ENCODE results near the gene PTER. TPM values are rescaled to one million over a fixed set of nuclear protein-coding genes. Genes with fewer than 3 reads are reported as not detected.

Gene PTER, protein sequence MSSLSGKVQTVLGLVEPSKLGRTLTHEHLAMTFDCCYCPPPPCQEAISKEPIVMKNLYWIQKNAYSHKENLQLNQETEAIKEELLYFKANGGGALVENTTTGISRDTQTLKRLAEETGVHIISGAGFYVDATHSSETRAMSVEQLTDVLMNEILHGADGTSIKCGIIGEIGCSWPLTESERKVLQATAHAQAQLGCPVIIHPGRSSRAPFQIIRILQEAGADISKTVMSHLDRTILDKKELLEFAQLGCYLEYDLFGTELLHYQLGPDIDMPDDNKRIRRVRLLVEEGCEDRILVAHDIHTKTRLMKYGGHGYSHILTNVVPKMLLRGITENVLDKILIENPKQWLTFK
- 10 to 100 TPM; 12.8 to 14.1 TPM for total RNA-seq

DNA sequence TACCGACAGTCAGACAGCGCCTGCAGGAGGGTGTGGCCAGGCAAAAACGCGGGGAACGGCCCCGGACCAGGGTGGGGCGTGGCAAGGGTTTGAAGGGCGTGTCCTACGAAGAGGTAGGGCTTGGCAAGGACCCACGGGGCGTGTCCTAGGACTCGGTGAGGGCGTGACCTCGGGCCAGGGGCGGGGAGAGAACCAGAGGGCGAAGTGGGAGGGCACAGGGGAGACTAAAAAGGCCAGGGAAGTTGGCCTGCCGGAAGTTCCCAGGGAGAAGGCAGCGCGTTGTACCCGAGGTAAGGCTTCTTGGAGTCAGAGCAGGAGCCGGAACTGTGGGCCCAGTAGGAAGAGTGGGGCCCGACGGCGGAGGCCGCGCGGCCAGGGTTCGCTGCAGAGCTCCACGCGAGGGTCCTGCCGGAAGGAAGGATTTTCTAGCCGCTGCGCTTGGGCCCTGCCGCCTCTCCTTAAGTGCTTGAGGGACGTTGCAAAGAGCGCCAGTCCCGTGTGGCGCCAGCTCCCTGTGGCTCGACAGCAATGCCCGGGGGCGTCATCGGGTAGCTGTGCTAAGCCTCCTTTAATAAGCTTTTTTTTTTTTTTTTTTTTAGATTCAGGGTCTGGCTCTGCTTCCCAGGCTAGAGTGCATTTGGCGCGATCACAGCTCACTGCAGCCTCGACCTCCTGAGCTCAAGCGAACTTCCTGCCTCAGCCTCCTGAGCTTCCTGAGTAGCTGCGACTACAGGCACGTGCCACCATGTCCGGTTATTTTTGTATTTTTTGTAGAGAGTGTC lies at the start of gene PTER:
Gene PTER, plus strand, starts transcription at position 253 of the 782 bp plus-strand sequence. CDS start 47,375 bp downstream, outside the sequence.
- ChIA-PET CTCF (interaction anchor here (1.3 to 1.5 kb wide), 2 partner anchors 375 to 535 kb away, joined by 4 to 6 read pairs; no protein-coding TSS in a partner anchor), POLR2A (interaction anchor here (0.6 to 1.6 kb wide), 7 partner anchors 28 to 793 kb away, joined by 3 to 9 read pairs (median 3); partner anchors contain the start of gene RSU1)
- peaks cover 44% of the 10 kb centered on the region for H3K4me1 Mint-ChIP-seq (ENCODE audit: low read depth)
- peak; percentile 99 for ATAC-seq
- H3K27me3 Mint-ChIP-seq (ENCODE audit: low read depth): peaks cover 7% of the 10 kb centered on the region
- H3K36me3 Mint-ChIP-seq (ENCODE audit: low read depth): peaks cover 35% of the 10 kb centered on the region
- peak within 1 kb of the TSS; percentile 94 for H3K27ac Mint-ChIP-seq
- no peaks in the 10 kb centered on the region for H3K9me3 Mint-ChIP-seq (ENCODE audit: insufficient read depth)
- H3K4me3 Mint-ChIP-seq: peak within 1 kb of the TSS; percentile 90
- DNase-seq: peak; percentile 99

DNA sequence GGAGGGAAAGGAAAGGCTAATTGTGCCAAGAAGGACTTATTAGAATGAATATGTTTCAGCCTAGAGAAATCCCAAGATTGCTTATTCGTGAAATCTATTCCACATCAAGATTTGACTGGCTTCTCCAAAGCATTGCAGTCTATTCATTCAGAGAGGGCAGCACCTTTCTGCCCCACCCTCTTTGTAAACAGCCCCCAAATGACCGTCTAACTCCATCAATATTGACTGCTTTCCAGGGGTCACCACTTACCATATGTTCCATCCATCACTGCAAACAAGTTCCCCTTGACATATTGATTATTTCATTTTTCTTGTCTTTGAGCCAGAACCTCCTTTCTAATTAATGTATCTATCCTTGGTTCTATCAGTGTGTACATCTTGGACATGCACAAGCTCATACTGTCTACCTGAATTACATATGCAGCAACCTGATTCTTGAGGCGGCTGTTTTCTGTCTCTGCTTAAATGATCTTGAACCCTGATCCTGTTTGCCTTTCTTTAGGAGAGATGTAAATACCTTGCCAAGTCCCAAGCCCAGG lies 44.2 kb upstream of the PTER start:
- CTCF ChIA-PET: no interaction called here
- Mint-ChIP-seq H3K36me3 (ENCODE audit: low read depth) (no peaks in the 10 kb centered on the region), H3K4me3 (no peak overlapping the region), H3K27ac (no peak overlapping the region), H3K9me3 (ENCODE audit: insufficient read depth) (no peaks in the 10 kb centered on the region), H3K27me3 (ENCODE audit: low read depth) (peaks cover 3% of the 10 kb centered on the region), H3K4me1 (ENCODE audit: low read depth) (no peaks in the 10 kb centered on the region)
- ATAC-seq (no peak), DNase-seq (no peak)
- POLR2A ChIA-PET: no interaction called here

DNA sequence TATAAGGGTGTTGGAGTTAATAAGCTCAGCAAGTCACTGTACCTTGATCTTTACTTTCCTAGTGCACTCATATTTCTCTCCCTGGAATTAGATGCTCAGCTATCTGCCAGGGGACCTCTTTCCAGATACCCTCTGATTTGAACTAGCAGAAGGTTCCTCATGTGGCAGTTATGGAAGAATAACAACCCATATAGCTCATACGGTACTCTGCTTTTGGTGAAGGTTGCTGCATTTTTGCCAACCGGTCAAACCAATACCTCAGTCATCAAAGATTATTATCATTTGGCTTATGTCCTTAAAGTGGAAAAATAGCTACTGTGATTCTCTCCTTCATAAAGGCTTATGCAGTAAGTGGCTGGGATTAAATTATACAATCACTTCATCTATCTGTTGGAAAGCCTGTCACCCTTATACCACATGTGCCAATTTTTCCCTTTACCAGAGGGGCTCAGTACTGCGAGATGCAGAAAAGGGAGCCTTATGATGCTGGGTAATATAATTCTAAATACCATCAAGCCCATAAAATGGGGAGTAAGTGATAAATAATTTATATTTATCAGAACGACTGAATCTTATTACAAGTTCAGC lies 43.4 kb upstream of the PTER start:
- ChIA-PET CTCF (no interaction called here), POLR2A (no interaction called here)
- no peaks in the 10 kb centered on the region for H3K4me1 Mint-ChIP-seq (ENCODE audit: low read depth)
- H3K27ac Mint-ChIP-seq: no peak overlapping the region
- DNase-seq (no peak), ATAC-seq (no peak)
- H3K4me3 Mint-ChIP-seq: no peak overlapping the region
- no peaks in the 10 kb centered on the region for H3K9me3 Mint-ChIP-seq (ENCODE audit: insufficient read depth)
- peaks cover 3% of the 10 kb centered on the region for H3K27me3 Mint-ChIP-seq (ENCODE audit: low read depth)
- no peaks in the 10 kb centered on the region for H3K36me3 Mint-ChIP-seq (ENCODE audit: low read depth)

DNA sequence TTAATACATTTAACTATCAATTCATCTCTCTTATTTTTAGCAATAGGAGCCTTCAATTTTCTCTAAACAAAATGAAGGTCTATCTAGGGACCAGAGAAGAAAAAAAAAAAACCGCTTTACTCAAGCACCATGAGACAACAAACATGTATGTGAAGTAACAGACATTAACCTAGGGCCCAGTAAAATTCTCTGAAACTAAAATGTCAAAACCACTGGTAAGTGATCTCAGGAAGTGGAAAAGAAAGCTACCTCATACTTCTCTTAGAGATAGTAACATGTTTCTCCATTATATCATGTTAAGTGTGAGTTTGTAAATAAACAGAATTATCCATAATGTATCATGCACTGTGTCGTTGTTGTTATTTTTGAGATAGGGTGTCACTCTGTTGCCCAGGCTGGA lies 35.4 kb upstream of the PTER start:
- no peak for ATAC-seq
- CTCF ChIA-PET: no interaction called here
- Mint-ChIP-seq H3K9me3 (ENCODE audit: insufficient read depth) (no peaks in the 10 kb centered on the region), H3K36me3 (ENCODE audit: low read depth) (no peaks in the 10 kb centered on the region), H3K4me1 (ENCODE audit: low read depth) (no peaks in the 10 kb centered on the region), H3K27me3 (ENCODE audit: low read depth) (no peaks in the 10 kb centered on the region), H3K4me3 (no peak overlapping the region), H3K27ac (no peak overlapping the region)
- DNase-seq: no peak
- POLR2A ChIA-PET: no interaction called here

DNA sequence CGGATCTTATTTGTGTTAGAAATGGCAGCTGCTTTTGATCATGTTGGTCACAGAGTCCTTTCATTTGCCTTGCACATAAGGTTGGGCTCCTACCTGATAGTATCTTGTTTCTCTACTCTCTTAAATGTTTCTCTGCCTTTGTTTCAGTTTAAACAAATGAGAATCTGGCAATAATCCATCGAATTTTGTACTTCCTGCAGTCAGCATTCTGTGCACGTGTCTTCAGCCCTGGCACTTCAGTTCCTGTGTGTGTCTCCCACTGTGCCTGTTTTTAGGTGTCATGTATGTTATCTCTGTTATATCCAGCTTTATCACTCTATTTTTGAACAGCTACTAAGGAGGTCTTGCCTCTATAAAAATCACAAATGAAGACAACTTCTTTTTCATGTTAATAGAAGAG lies 28.4 kb upstream of the PTER start:
- CTCF ChIA-PET: interaction anchor here (0.6 kb wide), 1 partner anchor 1868 kb away, joined by 3 read pairs; no protein-coding TSS in a partner anchor
- POLR2A ChIA-PET: no interaction called here
- no peak overlapping the region for H3K4me3 Mint-ChIP-seq

DNA sequence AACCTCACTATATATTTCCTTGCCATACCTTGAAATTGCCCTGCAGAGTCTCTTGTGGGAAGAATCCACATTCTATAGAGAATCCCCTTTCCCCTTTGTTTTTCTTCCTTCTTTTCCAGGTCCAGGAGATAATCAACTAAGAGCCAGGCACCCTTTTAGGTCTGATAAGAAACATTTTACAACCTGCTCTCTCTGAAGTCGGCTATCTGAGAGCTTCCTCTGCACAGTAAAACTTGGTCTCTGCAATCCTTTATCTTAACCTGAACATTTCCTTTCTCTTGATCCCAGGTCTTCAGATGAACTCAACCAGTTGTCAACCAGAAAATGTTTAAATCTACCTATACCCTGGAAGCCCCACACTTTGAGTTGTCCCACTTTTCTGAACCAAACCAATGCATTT lies 19.5 kb upstream of the PTER start:
- CTCF ChIA-PET: no interaction called here
- DNase-seq: no peak
- no peak for ATAC-seq
- POLR2A ChIA-PET: no interaction called here
- peaks cover 6% of the 10 kb centered on the region for H3K27me3 Mint-ChIP-seq (ENCODE audit: low read depth)
- H3K36me3 Mint-ChIP-seq (ENCODE audit: low read depth): no peaks in the 10 kb centered on the region
- H3K9me3 Mint-ChIP-seq (ENCODE audit: insufficient read depth): no peaks in the 10 kb centered on the region
- no peaks in the 10 kb centered on the region for H3K4me1 Mint-ChIP-seq (ENCODE audit: low read depth)
- H3K4me3 Mint-ChIP-seq: no peak overlapping the region
- H3K27ac Mint-ChIP-seq: no peak overlapping the region

More for the DNA sequence above, 28.4 kb upstream of the PTER start:
- Mint-ChIP-seq H3K4me1 (ENCODE audit: low read depth) (no peaks in the 10 kb centered on the region), H3K9me3 (ENCODE audit: insufficient read depth) (no peaks in the 10 kb centered on the region), H3K36me3 (ENCODE audit: low read depth) (no peaks in the 10 kb centered on the region), H3K27ac (no peak overlapping the region), H3K27me3 (ENCODE audit: low read depth) (peaks cover 13% of the 10 kb centered on the region)
- ATAC-seq: no peak
- no peak for DNase-seq

DNA sequence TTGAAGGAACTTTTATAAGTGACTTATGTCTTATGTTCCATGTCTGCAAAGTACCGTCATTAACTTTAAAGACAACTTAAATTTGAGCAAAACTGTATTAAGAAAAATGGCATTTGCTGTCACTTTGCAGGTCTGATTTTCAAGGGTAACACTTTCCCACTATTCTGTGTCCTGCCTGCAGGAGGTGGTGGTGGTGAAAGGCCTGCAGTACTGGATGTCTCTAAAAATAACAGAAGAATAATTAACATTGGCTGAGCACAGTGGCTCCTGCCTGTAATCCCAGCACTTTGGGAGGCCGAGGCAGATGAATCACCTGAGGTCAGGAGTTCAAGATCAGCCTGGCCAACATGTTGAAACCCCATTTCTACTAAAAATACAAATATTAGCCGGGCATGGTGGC lies 13.2 kb upstream of the PTER start:
- Mint-ChIP-seq H3K9me3 (ENCODE audit: insufficient read depth) (no peaks in the 10 kb centered on the region), H3K27ac (no peak overlapping the region), H3K36me3 (ENCODE audit: low read depth) (no peaks in the 10 kb centered on the region), H3K27me3 (ENCODE audit: low read depth) (peaks cover 7% of the 10 kb centered on the region), H3K4me1 (ENCODE audit: low read depth) (no peaks in the 10 kb centered on the region), H3K4me3 (no peak overlapping the region)
- DNase-seq (no peak), ATAC-seq (no peak)
- ChIA-PET CTCF (no interaction called here), POLR2A (no interaction called here)

DNA sequence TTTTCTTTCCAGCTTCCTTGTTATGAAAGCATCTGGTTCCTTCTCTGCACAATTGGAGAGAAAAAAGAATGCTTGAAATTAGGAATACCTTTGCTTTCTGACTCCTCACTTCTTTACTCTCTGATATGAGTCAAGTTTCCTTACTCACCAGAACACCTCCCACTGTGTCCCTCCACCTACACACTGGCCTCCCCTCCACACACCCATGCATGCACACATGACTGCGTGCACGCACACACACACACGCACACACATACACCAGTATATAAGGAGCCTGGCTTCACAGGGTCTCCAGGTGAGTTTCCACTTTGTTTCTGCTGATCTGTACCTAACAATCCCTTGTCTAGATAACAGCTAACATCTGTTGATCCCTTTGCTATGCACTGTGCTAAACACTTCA lies 11.4 kb upstream of the PTER start:
- Mint-ChIP-seq H3K27me3 (ENCODE audit: low read depth) (peaks cover 4% of the 10 kb centered on the region), H3K36me3 (ENCODE audit: low read depth) (no peaks in the 10 kb centered on the region), H3K4me3 (no peak overlapping the region), H3K4me1 (ENCODE audit: low read depth) (no peaks in the 10 kb centered on the region), H3K9me3 (ENCODE audit: insufficient read depth) (no peaks in the 10 kb centered on the region), H3K27ac (no peak overlapping the region)
- ATAC-seq: no peak
- ChIA-PET POLR2A (no interaction called here), CTCF (no interaction called here)
- no peak for DNase-seq

DNA sequence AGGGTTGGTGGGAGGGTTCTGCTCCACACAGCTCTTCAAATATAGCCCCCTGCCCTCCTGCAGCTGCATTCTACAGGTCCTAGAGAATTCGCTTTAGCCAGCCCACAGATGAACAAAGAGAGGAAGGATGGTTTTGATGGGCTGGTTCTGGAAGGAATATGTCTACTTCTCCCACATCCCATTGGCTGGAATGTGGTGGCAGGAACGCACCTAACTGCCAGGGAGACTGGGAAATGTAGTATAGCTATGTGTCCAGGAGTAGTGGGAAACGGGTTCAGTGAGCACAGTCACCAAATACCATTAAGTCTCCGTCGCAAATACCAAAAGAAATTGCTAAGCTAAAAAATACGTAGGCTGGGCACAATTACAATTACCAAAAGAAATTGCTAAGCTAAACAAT lies 7.3 kb upstream of the PTER start:
- Mint-ChIP-seq H3K27me3 (ENCODE audit: low read depth) (peaks cover 7% of the 10 kb centered on the region), H3K36me3 (ENCODE audit: low read depth) (no peaks in the 10 kb centered on the region), H3K27ac (no peak overlapping the region), H3K9me3 (ENCODE audit: insufficient read depth) (no peaks in the 10 kb centered on the region), H3K4me1 (ENCODE audit: low read depth) (no peaks in the 10 kb centered on the region), H3K4me3 (no peak overlapping the region)
- ChIA-PET POLR2A (no interaction called here), CTCF (no interaction called here)
- DNase-seq (no peak), ATAC-seq (no peak)

DNA sequence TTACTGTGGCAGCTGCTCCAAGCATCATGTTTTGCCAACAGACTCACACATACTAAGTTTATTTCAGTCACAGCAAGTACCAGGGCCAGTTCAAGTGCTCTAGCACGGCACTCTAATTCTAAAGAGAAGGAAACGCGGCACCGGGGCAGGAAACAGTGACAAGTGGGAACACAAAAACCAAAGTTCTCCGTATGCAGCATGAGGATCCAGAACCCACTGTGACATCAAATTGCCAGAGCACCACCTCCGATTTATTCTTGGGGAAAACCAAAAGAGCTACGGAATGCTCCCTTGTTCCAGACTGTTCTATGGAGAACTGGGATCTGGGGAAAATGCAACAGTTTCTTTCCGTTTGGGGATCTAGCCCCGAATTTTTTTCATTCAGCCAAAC lies 448 bp upstream of the PTER start:
- peaks cover 40% of the 10 kb centered on the region for H3K4me1 Mint-ChIP-seq (ENCODE audit: low read depth)
- peaks cover 7% of the 10 kb centered on the region for H3K27me3 Mint-ChIP-seq (ENCODE audit: low read depth)
- ChIA-PET POLR2A (interaction anchor here (0.6 to 1.6 kb wide), 3 partner anchors 219 to 577 kb away, joined by 3 to 9 read pairs (median 3); partner anchors contain the start of gene RSU1), CTCF (interaction anchor here (1.5 kb wide), 1 partner anchor 534 kb away, joined by 6 read pairs; no protein-coding TSS in a partner anchor)
- H3K27ac Mint-ChIP-seq: peak overlapping the region; percentile 94
- peak overlapping the region; percentile 90 for H3K4me3 Mint-ChIP-seq
- peaks cover 31% of the 10 kb centered on the region for H3K36me3 Mint-ChIP-seq (ENCODE audit: low read depth)
- H3K9me3 Mint-ChIP-seq (ENCODE audit: insufficient read depth): no peaks in the 10 kb centered on the region
- DNase-seq (peak; percentile 46), ATAC-seq (peak; percentile 15)

DNA sequence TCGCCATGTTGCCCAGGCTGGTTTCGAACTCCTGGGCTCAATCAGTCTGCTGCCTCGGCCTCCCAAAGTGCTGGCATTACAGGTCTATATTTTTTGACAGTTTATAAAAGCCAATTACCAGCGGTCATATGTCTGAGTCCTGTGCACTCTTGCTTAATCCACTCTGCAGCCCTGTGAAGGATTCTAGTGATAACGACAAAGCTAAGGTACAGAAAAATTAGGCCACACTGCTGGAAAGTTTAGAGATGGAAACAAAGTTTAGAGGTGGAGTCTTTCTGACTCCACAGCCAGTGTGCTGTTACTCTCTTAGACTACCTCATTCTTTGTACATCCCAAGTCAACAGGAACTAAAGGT lies 707 bp downstream of the PTER start:
- peaks cover 44% of the 10 kb centered on the region for H3K4me1 Mint-ChIP-seq (ENCODE audit: low read depth)
- peak overlapping the region; percentile 94 for H3K27ac Mint-ChIP-seq
- ATAC-seq: no peak
- no peak for DNase-seq
- peaks cover 7% of the 10 kb centered on the region for H3K27me3 Mint-ChIP-seq (ENCODE audit: low read depth)
- ChIA-PET CTCF (interaction anchor here (1.3 to 1.5 kb wide), 2 partner anchors 374 to 535 kb away, joined by 4 to 6 read pairs; no protein-coding TSS in a partner anchor), POLR2A (interaction anchor here (0.6 to 1.6 kb wide), 6 partner anchors 28 to 792 kb away, joined by 3 to 9 read pairs (median 3); partner anchors contain the start of genes MINDY3 and RSU1)
- no peaks in the 10 kb centered on the region for H3K9me3 Mint-ChIP-seq (ENCODE audit: insufficient read depth)
- peak overlapping the region; percentile 90 for H3K4me3 Mint-ChIP-seq
- peaks cover 35% of the 10 kb centered on the region for H3K36me3 Mint-ChIP-seq (ENCODE audit: low read depth)
